HCT116 (cell line): ENCODE results near the gene GALNT17.

ENCODE experiments used
- EZH2 ChIP-seq: fragments of 200-600 bp; sonication (generic); IDR thresholded peaks from 2 replicates; pipeline ENCODE4 v1.6.1; 2017; ENCODE audit warnings: antibody characterized with exemption, mixed run types
- POLR2A ChIP-seq: IDR thresholded peaks from 2 replicates; pipeline ENCODE4 v1.7.0; 2011; ENCODE audit warnings: borderline replicate concordance; ENCODE audit not compliant: insufficient read depth, insufficient read length; ENCODE audit errors: extremely low read depth
- SP1 ChIP-seq: IDR thresholded peaks from 2 replicates; pipeline ENCODE4 v1.6.1; 2012; ENCODE audit warnings: low read depth
- SRF ChIP-seq: IDR thresholded peaks from 2 replicates; pipeline ENCODE4 v1.6.1; 2012; ENCODE audit warnings: low read depth
- YY1 ChIP-seq: IDR thresholded peaks from 2 replicates; pipeline ENCODE4 v1.6.1; 2011; ENCODE audit warnings: low read length, low read depth, moderate library complexity, mild to moderate bottlenecking; ENCODE audit not compliant: insufficient replicate concordance; ENCODE audit errors: extremely low read depth
- ZFX ChIP-seq: fragments of 450-650 bp; IDR thresholded peaks from 2 replicates; pipeline ENCODE4 v1.6.1; 2017
- TF ChIP-seq, protein P1 (sequence below): IDR thresholded peaks from 2 replicates; pipeline ENCODE4 v1.6.1; 2012; ENCODE audit warnings: low read depth
- TF ChIP-seq, protein P2 (sequence below), 3 experiments: fragments of 200-600 bp in 1 of 3; sonication (generic) in 1 of 3; IDR thresholded peaks in 2 of 3; conservative IDR thresholded peaks in 1 of 3; 2 replicates each; pipeline ENCODE4 v1.5.1; 2012 to 2017; ENCODE audit warnings: low read depth in 2 of 3, low read length in 2 of 3, antibody characterized with exemption in 1 of 3, borderline replicate concordance in 1 of 3, control low read depth in 1 of 3, mild to moderate bottlenecking in 1 of 3, mixed read lengths in 1 of 3, mixed run types in 1 of 3, moderate library complexity in 1 of 3; ENCODE audit not compliant: insufficient read depth in 1 of 3
- TF ChIP-seq, protein P3 (sequence below): IDR thresholded peaks from 2 replicates; pipeline ENCODE4 v1.6.1; 2012
- TF ChIP-seq, protein P4 (sequence below): IDR thresholded peaks from 2 replicates; pipeline ENCODE4 v1.6.1; 2012

DNA sequence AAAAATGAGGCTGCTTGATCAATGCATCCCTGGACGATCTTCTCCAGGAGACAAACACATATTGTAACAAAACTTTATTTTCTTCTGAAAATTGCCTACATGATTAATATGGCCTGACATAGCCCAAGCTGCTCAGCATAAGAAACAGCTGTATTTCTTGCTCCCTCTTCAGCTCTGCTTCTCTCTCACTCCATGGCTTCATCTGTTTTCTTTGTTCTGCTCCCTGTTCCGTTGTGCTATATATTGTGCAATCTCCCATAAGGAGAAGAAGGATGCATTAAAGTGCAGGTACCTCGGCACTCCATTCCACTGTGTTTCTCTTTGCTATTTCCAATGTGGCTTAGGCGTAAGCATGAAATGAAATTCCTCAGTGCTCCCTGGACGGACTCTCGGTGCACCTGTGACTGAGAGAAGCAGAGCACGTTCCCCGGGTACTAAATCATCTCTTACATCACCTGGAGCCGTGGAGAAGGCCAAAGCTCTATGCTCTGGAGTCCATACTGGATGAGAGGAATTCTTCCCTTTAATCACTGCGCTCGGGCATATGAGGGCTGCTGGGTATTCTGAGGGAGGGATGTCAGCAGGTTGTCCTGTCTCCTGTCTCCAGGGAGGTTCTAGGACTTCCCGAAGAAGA is 254.3 kb downstream of the GALNT17 start:
- TF ChIP-seq, protein P1, sequence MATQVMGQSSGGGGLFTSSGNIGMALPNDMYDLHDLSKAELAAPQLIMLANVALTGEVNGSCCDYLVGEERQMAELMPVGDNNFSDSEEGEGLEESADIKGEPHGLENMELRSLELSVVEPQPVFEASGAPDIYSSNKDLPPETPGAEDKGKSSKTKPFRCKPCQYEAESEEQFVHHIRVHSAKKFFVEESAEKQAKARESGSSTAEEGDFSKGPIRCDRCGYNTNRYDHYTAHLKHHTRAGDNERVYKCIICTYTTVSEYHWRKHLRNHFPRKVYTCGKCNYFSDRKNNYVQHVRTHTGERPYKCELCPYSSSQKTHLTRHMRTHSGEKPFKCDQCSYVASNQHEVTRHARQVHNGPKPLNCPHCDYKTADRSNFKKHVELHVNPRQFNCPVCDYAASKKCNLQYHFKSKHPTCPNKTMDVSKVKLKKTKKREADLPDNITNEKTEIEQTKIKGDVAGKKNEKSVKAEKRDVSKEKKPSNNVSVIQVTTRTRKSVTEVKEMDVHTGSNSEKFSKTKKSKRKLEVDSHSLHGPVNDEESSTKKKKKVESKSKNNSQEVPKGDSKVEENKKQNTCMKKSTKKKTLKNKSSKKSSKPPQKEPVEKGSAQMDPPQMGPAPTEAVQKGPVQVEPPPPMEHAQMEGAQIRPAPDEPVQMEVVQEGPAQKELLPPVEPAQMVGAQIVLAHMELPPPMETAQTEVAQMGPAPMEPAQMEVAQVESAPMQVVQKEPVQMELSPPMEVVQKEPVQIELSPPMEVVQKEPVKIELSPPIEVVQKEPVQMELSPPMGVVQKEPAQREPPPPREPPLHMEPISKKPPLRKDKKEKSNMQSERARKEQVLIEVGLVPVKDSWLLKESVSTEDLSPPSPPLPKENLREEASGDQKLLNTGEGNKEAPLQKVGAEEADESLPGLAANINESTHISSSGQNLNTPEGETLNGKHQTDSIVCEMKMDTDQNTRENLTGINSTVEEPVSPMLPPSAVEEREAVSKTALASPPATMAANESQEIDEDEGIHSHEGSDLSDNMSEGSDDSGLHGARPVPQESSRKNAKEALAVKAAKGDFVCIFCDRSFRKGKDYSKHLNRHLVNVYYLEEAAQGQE: no peak
- TF ChIP-seq, protein P2, sequence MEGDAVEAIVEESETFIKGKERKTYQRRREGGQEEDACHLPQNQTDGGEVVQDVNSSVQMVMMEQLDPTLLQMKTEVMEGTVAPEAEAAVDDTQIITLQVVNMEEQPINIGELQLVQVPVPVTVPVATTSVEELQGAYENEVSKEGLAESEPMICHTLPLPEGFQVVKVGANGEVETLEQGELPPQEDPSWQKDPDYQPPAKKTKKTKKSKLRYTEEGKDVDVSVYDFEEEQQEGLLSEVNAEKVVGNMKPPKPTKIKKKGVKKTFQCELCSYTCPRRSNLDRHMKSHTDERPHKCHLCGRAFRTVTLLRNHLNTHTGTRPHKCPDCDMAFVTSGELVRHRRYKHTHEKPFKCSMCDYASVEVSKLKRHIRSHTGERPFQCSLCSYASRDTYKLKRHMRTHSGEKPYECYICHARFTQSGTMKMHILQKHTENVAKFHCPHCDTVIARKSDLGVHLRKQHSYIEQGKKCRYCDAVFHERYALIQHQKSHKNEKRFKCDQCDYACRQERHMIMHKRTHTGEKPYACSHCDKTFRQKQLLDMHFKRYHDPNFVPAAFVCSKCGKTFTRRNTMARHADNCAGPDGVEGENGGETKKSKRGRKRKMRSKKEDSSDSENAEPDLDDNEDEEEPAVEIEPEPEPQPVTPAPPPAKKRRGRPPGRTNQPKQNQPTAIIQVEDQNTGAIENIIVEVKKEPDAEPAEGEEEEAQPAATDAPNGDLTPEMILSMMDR (IDR thresholded peaks at IDR 0.05 in 2 of 3, conservative IDR thresholded peaks at IDR 0.05 in 1 of 3; ENCODE audit: borderline replicate concordance in 1 of 3, insufficient read depth in 1 of 3, low read depth in 2 of 3, low read length in 2 of 3): no peak
- TF ChIP-seq, protein P3, sequence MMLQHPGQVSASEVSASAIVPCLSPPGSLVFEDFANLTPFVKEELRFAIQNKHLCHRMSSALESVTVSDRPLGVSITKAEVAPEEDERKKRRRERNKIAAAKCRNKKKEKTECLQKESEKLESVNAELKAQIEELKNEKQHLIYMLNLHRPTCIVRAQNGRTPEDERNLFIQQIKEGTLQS: no peak
- no peak for TF ChIP-seq EZH2
- TF ChIP-seq, protein P4, sequence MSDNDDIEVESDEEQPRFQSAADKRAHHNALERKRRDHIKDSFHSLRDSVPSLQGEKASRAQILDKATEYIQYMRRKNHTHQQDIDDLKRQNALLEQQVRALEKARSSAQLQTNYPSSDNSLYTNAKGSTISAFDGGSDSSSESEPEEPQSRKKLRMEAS: no peak
- TF ChIP-seq SP1: no peak
- TF ChIP-seq YY1: no peak
- TF ChIP-seq POLR2A: no peak
- no peak for TF ChIP-seq ZFX
- TF ChIP-seq SRF: no peak
